CD4-positive, alpha-beta T cell (primary cell): Measurements from ENCODE around the gene FAM227B. TPM values are rescaled to one million over a fixed set of nuclear protein-coding genes. Genes with fewer than 3 reads are reported as not detected.

Experiments
- ATAC-seq: fragments of 200-7000 bp; cut with Tn5 transposase; one replicate; pipeline ENCODE4 v1.10.0; 2022; ENCODE audit warnings: mild to moderate bottlenecking; ENCODE audit not compliant: poor library complexity
- CTCF ChIA-PET: fragments of 350-600 bp; sonication (Branson Sonifier 250); formaldehyde crosslinking; loops from one replicate; lab custom pipeline; 2021; ENCODE audit warnings: antibody characterized with exemption, inconsistent platforms; lab: Charles Lee
- POLR2A ChIA-PET: fragments of 350-600 bp; sonication (Branson Sonifier 250); formaldehyde crosslinking; loops from one replicate; lab custom pipeline; 2021; ENCODE audit warnings: antibody characterized with exemption, inconsistent platforms; lab: Charles Lee
- DNase-seq, 14 experiments: peaks; one replicate each; pipeline ENCODE4 v3.0.0-alpha.2; 2013 to 2020; ENCODE audit warnings: mixed read lengths in 2 of 14
- H3K27ac ChIP-seq, 2 donors: one replicate each; pipeline versions ENCODE4 v1.5.1 to v1.7.0; 2013; ENCODE audit warnings: low read length in 2 of 2, low read depth in 1 of 2, mild to moderate bottlenecking in 1 of 2
- H3K27me3 ChIP-seq, 2 experiments: 1 replicate in 1 of 2; 2 replicates in 1 of 2; pipeline versions ENCODE4 v1.6.1 to v1.7.0; 2013; ENCODE audit warnings: low read length in 2 of 2, control low read depth in 1 of 2, mild to moderate bottlenecking in 1 of 2, moderate library complexity in 1 of 2; ENCODE audit not compliant: insufficient read depth in 2 of 2, control insufficient read depth in 1 of 2
- H3K36me3 ChIP-seq: one replicate; pipeline ENCODE4 v1.6.1; 2013; ENCODE audit warnings: low read length, control low read depth; ENCODE audit not compliant: insufficient read depth
- H3K4me1 ChIP-seq: one replicate; pipeline ENCODE4 v1.6.1; 2013; ENCODE audit warnings: low read length, control low read depth; ENCODE audit not compliant: insufficient read depth
- H3K4me3 ChIP-seq: one replicate; pipeline ENCODE4 v1.5.1; 2013; ENCODE audit warnings: mild to moderate bottlenecking, low read length, moderate library complexity
- H3K9me3 ChIP-seq, 2 experiments: 1 replicate in 1 of 2; 2 replicates in 1 of 2; pipeline versions ENCODE4 v1.6.1 to v1.7.0; 2013; ENCODE audit warnings: low read length in 2 of 2, mild to moderate bottlenecking in 2 of 2, control low read depth in 1 of 2, moderate library complexity in 1 of 2; ENCODE audit not compliant: control insufficient read depth in 1 of 2, insufficient read depth in 1 of 2
- H3K27ac Mint-ChIP-seq: one replicate; pipeline ENCODE4 v1.8.0; 2020; ENCODE audit warnings: mixed read lengths
- H3K27me3 Mint-ChIP-seq: one replicate; pipeline ENCODE4 v1.8.0; 2021; ENCODE audit warnings: mixed read lengths
- H3K36me3 Mint-ChIP-seq: one replicate; pipeline ENCODE4 v1.8.0; 2021; ENCODE audit warnings: low read depth, mixed read lengths
- H3K4me1 Mint-ChIP-seq: one replicate; pipeline ENCODE4 v1.8.0; 2021; ENCODE audit warnings: low read depth, mixed read lengths
- H3K4me3 Mint-ChIP-seq: one replicate; pipeline ENCODE4 v1.8.0; 2020; ENCODE audit warnings: mild to moderate bottlenecking, mixed read lengths
- H3K9me3 Mint-ChIP-seq: one replicate; pipeline ENCODE4 v1.8.0; 2020; ENCODE audit warnings: mixed read lengths
- intact Hi-C, 2 experiments: fragments of 100-400 bp; cut with DNase I in 1 of 2; cut with micrococcal nuclease in 1 of 2; formaldehyde crosslinking; loops; one replicate each; pipeline versions ENCODE4 v1.15.1 to v1.9.0; 2023 to 2025; cut with DNase I, micrococcal nuclease
- total RNA-seq, 174 experiments: library from RNA in 2 of 174; stranded (reverse) in 2 of 174; gene quantifications; one replicate each; pipeline ENCODE4 v1.2.3 and lab custom pipeline; 2021 to 2026
- TF ChIP-seq, protein P1 (sequence below): fragments of 200-600 bp; IDR thresholded peaks from one replicate; pipeline ENCODE4 v1.8.0; 2022; ENCODE audit warnings: antibody characterized with exemption, mild to moderate bottlenecking

FAM227B gene
- total RNA-seq, 2 experiments from 2014 or later: 3.0 to 4.4 TPM

DNA sequence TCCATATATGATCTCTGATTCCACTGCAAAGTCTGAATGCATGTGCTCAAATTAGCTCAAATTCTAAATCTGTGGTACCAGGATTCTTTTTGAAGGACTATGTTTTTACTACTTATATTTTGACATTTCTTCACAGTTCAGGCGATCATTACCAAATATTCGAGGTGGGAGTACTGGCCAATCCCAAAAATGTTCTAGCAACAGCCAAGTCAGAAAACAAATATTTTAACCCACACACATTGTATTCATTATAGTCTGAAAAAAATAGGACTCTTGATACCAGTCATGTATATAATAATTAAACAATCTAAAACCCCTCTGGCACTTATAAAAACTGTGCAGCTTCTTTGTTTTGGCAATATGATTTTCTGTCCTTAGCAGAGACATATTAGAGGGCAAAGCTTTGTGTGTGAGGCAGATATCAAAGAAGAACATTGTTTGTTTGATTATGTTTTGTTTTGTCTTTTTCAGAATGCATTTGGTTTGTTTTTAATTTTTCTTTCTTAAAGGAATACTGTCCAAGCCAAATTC is 160.1 kb downstream of the FAM227B start:
- no peak for DNase-seq
- CTCF ChIA-PET: interaction anchor here (0.6 kb wide), 1 partner anchor 13 kb away, joined by 3 read pairs; no protein-coding TSS in a partner anchor
- POLR2A ChIA-PET: no interaction called here
- Histone ChIP-seq H3K4me3 (no peak overlapping the region), H3K4me1 (no peaks in the 10 kb centered on the region), H3K36me3 (no peaks in the 10 kb centered on the region), H3K27ac (no peak overlapping the region), H3K27me3 (no peaks in the 10 kb centered on the region), H3K9me3 (no peaks in the 10 kb centered on the region)
- Mint-ChIP-seq H3K27ac (no peak overlapping the region), H3K4me1 (no peaks in the 10 kb centered on the region), H3K27me3 (peaks cover 3% of the 10 kb centered on the region), H3K36me3 (no peaks in the 10 kb centered on the region), H3K4me3 (no peak overlapping the region), H3K9me3 (no peaks in the 10 kb centered on the region)
- intact Hi-C loops: loop anchor here in 1 of 2 experiments (10.0 kb wide), 3 partner anchors 56 to 214 kb away; no protein-coding TSS in a partner anchor
- no peak for ATAC-seq
- TF ChIP-seq, protein P1, sequence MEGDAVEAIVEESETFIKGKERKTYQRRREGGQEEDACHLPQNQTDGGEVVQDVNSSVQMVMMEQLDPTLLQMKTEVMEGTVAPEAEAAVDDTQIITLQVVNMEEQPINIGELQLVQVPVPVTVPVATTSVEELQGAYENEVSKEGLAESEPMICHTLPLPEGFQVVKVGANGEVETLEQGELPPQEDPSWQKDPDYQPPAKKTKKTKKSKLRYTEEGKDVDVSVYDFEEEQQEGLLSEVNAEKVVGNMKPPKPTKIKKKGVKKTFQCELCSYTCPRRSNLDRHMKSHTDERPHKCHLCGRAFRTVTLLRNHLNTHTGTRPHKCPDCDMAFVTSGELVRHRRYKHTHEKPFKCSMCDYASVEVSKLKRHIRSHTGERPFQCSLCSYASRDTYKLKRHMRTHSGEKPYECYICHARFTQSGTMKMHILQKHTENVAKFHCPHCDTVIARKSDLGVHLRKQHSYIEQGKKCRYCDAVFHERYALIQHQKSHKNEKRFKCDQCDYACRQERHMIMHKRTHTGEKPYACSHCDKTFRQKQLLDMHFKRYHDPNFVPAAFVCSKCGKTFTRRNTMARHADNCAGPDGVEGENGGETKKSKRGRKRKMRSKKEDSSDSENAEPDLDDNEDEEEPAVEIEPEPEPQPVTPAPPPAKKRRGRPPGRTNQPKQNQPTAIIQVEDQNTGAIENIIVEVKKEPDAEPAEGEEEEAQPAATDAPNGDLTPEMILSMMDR: no peak

DNA sequence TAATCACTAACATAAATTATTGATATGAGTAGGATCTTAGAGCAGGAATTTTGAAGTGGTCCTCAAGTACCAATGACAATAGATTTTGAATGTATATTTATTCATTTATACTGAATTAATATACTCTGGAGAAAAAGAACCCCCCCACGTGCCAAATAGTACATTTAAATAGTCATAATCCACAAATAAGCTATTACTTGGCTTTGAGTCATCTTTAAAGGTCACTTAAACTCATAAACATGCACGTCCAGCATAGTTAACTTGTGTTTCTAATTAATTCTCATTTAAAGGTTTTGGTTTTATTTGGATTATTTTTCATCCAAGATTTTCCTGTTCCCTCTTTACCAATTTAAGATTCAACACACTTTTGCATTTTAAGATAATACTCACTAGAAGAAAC is 162.5 kb downstream of the FAM227B start:
- H3K4me3 Mint-ChIP-seq: no peak overlapping the region
- Histone ChIP-seq H3K4me3 (no peak overlapping the region), H3K9me3 (no peaks in the 10 kb centered on the region), H3K4me1 (no peaks in the 10 kb centered on the region), H3K27ac (no peak overlapping the region), H3K27me3 (no peaks in the 10 kb centered on the region), H3K36me3 (no peaks in the 10 kb centered on the region)
- TF ChIP-seq, protein P1: no peak
- ATAC-seq (no peak), DNase-seq (no peak)
- peaks cover 3% of the 10 kb centered on the region for H3K27me3 Mint-ChIP-seq
- H3K4me1 Mint-ChIP-seq: no peaks in the 10 kb centered on the region
- H3K36me3 Mint-ChIP-seq: no peaks in the 10 kb centered on the region
- ChIA-PET CTCF (interaction anchor here (0.5 kb wide), 1 partner anchor 924 kb away, joined by 4 read pairs; no protein-coding TSS in a partner anchor), POLR2A (no interaction called here)
- H3K9me3 Mint-ChIP-seq: no peaks in the 10 kb centered on the region
- intact Hi-C loops: no loop called here
- H3K27ac Mint-ChIP-seq: no peak overlapping the region

DNA sequence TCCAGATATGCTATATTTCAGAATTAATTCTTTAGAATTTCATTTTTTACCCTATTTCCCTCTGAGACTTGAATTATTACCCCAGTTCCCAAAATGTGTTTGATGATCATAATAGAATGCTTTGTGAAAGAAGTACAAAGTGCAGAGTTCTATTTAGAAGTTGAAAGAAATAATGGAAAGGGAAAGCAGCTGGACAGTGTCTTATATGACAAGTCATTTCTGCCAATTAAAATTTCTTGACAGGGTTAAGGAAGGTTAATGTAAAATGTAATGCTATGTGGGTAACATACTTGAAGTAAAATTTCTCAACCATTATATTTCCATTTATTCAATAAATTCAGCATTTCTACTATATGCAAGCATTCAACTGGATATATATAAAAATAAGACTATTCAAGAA is 164.5 kb downstream of the FAM227B start:
- no peak for DNase-seq
- no peaks in the 10 kb centered on the region for H3K9me3 Mint-ChIP-seq
- H3K27ac Mint-ChIP-seq: no peak overlapping the region
- H3K36me3 ChIP-seq: no peaks in the 10 kb centered on the region
- H3K4me3 ChIP-seq: no peak overlapping the region
- intact Hi-C loops: no loop called here
- H3K27me3 Mint-ChIP-seq: peaks cover 3% of the 10 kb centered on the region
- no peak for ATAC-seq
- no peaks in the 10 kb centered on the region for H3K4me1 Mint-ChIP-seq
- CTCF ChIA-PET: no interaction called here
- no peaks in the 10 kb centered on the region for H3K27me3 ChIP-seq
- no peaks in the 10 kb centered on the region for H3K4me1 ChIP-seq
- POLR2A ChIA-PET: no interaction called here
- H3K36me3 Mint-ChIP-seq: no peaks in the 10 kb centered on the region
- H3K4me3 Mint-ChIP-seq: no peak overlapping the region
- no peaks in the 10 kb centered on the region for H3K9me3 ChIP-seq
- H3K27ac ChIP-seq: no peak overlapping the region
- TF ChIP-seq, protein P1: no peak
